ENCODE data around the gene SHB.

DNA sequence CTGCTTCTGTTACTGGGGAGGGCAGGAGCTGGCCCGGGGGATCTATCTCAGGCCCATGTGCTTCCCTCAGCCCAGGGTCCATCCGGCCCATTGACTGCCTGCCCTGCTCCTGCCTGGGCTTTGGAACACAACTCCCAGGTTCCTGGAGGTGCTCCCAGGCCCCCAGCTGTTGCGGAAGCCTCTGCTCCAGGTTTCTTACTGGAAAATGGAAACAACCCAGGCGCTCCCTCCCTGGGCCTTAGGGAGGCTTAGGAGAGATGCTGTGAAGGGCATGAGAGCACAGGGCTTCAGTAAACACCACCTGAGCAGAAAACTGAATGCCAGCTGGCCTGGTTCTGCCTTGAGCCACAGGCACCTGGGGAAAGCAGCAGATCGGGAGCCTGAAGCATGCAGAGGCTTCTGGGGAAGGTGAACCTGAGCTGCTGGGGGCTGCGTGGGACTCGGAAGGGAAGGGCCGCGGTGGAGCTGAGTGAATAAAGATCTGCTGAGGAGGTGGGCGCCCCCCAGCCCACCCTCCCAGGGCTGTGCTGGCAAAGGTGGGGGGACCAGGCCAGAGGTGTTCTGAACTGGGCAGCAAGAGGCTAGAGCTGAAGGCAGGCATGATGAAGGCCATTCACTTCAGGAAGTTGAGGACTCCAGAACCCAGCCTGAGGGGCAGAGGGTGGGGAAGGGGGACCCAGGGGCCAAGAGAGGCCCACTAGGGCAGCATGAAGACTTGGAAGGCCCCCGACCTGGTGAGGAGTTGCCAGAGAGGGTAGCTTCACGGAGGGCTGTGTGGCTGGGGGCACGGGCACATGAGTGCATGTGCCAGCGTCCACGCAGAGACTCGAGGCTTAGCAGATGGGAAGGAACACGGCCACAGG, 64.8 kb downstream of the SHB start:
- no peak for TF ChIP-seq EZH2 (IDR thresholded peaks at IDR 0.05; ENCODE audit: low read length, missing control alignments)
- TF ChIP-seq, protein P1, sequence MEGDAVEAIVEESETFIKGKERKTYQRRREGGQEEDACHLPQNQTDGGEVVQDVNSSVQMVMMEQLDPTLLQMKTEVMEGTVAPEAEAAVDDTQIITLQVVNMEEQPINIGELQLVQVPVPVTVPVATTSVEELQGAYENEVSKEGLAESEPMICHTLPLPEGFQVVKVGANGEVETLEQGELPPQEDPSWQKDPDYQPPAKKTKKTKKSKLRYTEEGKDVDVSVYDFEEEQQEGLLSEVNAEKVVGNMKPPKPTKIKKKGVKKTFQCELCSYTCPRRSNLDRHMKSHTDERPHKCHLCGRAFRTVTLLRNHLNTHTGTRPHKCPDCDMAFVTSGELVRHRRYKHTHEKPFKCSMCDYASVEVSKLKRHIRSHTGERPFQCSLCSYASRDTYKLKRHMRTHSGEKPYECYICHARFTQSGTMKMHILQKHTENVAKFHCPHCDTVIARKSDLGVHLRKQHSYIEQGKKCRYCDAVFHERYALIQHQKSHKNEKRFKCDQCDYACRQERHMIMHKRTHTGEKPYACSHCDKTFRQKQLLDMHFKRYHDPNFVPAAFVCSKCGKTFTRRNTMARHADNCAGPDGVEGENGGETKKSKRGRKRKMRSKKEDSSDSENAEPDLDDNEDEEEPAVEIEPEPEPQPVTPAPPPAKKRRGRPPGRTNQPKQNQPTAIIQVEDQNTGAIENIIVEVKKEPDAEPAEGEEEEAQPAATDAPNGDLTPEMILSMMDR (conservative IDR thresholded peaks at IDR 0.05 in 1 of 2, IDR thresholded peaks at IDR 0.05 in 1 of 2; ENCODE audit: low read depth in 1 of 2, low read length in 2 of 2), result no peak
